B cell (primary cell): Measurements from ENCODE around the gene FILIP1.

ENCODE experiments used
- CTCF ChIP-seq: fragments of 200-600 bp; IDR thresholded peaks from one replicate; pipeline ENCODE4 v1.8.0; 2022; ENCODE audit warnings: antibody characterized with exemption, mild to moderate bottlenecking
- EZH2 ChIP-seq: IDR thresholded peaks from 2 replicates; pipeline ENCODE4 v1.6.1; 2012; ENCODE audit warnings: borderline replicate concordance, low read depth, mild to moderate bottlenecking, moderate library complexity, low read length; ENCODE audit not compliant: insufficient read depth, poor library complexity, severe bottlenecking

- TF ChIP-seq CTCF, result no peak
- no peak for TF ChIP-seq EZH2
Observed at GRCh38 chr6:75287424-75287823, 206.2 kb downstream of the FILIP1 start.
